GM11168 (cell line): Measurements from ENCODE around the gene LYPD5.
"Not testable (repeated sequence)": the region's sequence is repeated elsewhere in the genome, so short reads cannot be mapped to it uniquely, and the experiment has no call there.

Source experiments
- in situ Hi-C: fragments of 300-500 bp; cut with MboI; formaldehyde crosslinking; loops from one replicate; pipeline ENCODE4 v1.12.0; 2022; ENCODE audit warnings: low sequenced_read_pairs; ENCODE audit not compliant: unreplicated experiment

Gene LYPD5

GRCh38 chr19:43806848-43807247, 4.6 kb upstream of the LYPD5 start:
- in situ Hi-C loops = no loop called here

DNA sequence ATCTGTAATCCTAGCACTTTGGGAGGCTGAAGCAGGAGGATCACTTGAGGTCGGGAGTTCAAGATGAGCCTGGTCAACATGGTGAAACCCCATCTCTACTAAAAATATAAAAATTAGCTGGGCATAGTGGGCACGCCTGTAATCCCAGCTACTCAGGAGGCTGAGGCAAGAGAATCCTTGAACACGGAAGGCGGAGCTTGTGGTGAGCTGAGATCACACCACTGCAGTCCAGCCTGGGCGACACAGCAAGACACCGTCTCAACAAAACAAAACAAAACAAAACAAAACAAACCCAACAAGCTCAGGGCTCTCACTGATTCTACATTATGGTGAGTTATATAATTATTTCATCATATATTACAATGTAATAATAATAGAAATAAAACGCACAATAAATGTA, 4.2 kb upstream of the LYPD5 start:
- in situ Hi-C loops = not testable (repeated sequence)

DNA sequence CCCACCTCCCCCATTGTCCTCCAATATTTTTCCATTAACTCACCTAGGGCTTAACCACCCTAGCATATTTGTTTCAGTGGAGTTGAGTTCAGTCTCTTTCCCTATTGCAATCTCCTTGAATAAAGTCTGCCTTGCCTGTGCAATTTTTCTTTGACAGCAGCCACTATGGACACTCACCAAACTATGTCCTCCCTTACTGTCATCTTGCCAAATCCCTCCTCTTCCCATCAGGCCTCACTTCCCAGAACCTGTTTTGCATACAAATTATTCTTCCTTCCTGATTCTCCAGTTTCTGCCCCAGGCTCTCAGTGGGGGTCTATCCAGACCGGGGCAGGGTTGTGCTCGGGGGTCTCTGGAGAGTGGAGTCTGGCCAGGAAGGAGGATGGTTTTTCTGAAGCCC, 2.2 kb upstream of the LYPD5 start:
- in situ Hi-C loops = no loop called here

DNA sequence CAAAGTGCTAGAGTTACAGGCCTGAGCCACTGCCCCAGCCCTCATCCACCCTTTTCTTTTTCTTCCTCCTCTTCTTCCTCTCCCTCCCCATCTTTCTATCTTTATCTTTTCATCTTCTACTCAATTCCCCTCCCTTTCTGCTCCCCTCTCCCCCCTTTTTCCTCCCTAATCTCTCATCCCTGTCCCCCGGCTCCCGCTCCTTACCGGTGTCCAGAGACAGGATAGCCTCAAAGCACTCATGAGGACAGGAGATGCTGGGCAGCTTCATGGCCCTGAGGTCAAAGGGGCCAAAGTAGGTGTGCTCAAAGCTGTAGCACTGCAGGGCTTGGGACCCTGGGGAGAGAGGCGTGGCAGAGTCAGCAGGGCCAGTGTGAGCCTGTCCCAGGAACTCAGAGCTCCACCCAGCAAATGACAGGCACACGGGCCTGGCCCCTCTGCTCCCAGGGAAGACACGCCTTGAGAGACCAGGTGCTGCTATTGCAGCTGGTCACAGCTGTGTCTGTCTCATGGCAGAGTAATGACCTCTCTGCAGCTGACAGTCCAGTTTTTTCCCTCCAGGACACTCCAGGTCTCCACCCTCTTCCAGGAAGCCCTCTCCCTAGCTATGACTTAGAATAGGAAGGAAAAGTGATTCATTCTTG, 2.6 kb downstream of the LYPD5 start:
- in situ Hi-C loops = no loop called here

GRCh38 chr19:43798546-43799409, 3.5 kb downstream of the LYPD5 start:
- in situ Hi-C loops = no loop called here

DNA sequence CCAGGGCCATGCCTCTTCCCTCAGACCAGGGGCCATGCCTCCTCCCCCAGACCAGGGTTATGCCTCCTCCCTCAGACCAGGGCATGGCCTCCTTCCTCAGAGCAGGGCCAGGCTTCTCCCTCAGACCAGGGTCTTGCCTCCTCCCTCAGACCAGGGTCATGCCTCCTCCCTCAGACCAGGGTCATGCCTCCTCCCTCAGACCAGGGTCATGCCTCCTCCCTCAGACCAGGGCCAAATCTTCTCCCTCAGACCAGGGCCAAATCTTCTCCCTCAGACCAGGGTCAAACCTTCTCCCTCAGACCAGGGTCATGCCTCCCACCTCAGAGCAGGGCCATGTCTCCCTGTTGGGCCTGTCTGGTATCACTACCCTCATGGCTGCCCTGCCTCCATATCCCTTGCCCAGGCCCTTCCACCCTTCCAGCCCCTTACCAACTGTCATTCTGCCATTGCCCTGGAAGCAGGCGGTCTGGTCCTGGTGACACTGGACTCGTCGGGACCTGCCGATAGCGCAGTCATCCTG, 4.2 kb downstream of the LYPD5 start:
- in situ Hi-C loops = no loop called here

GRCh38 chr19:43797556-43797955, 4.7 kb downstream of the LYPD5 start:
- in situ Hi-C loops = no loop called here

DNA sequence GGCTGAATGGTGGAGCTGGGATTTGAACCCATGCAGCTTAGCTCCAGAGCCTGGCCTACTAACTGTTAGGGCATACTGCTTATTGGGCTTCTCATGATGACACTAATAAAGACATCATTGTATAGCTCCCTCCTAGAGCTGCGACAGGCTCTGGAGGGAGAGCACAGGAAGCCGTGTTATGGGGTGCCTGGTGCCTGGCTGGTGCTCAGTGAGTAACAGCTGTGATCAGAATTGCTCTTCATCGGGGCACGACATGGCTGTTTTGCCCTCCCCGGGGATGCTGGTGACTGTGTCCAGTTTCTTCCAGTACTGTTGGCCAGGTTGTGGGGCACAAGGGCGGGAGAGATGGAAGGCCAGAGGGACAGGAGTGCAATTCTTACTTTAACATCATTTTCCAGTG, 5.1 kb downstream of the LYPD5 start:
- in situ Hi-C loops = no loop called here

DNA sequence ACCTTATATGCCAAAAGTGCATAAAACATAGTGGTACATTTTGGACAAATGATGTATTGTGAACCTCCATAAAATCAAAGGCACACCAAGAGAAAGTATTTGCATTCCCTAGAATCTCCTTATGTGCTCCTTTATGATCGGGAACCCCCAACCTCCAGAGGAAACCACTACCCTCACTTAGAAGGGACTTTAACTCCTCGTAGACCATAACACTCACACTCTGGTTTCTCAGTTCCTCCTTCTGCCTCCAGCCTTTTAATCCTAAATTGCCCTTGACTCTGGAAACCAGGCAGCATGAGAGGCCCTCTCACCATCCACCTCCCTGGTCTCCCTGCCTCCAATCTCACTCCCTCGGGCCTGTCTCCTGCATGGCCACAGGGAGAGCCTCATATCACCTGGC, 11.7 kb downstream of the LYPD5 start:
- in situ Hi-C loops = no loop called here

- in situ Hi-C loops = no loop called here
These were observed 13.2 kb downstream of the LYPD5 start for GRCh38 chr19:43789029-43789428.

GRCh38 chr19:43786665-43787064, 15.6 kb downstream of the LYPD5 start:
- in situ Hi-C loops = no loop called here

- in situ Hi-C loops = loop anchor here (5.0 kb wide), 1 partner anchor 38 kb away; no protein-coding TSS in a partner anchor
These were observed 17.1 kb downstream of the LYPD5 start for GRCh38 chr19:43784981-43785808.

GRCh38 chr19:43784241-43784980, 17.8 kb downstream of the LYPD5 start:
- in situ Hi-C loops = loop anchor here (5.0 kb wide), 1 partner anchor 37 kb away; no protein-coding TSS in a partner anchor

- in situ Hi-C loops = loop anchor here (5.0 kb wide), 1 partner anchor 36 kb away; no protein-coding TSS in a partner anchor
These were observed 18.6 kb downstream of the LYPD5 start for GRCh38 chr19:43783636-43784035.

DNA sequence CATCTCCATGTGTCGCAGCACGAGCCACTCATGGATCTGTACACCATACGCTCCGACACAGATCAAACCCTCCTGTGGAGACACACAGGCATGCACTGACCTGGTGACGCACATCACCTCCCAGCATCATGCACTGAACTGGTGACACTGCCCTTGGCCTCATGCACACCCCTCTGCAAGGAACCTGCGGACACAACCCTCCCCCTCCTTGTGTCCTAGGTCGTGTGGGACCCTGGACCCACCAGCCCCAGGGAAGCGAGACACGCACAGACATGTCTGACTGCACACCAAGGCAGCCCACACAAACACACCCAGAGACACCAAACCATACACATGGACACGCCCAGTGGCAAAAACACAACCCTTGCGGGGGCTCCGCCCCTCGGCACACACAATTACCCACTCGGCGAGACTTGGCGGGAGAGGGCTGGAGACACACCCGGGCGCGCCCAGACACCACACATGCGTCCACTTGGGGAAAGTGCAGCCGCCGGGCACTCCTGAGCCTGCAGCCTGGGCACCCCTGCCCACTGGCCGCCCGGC, 19.5 kb downstream of the LYPD5 start:
- in situ Hi-C loops = loop anchor here (5.0 kb wide), 1 partner anchor 35 kb away; no protein-coding TSS in a partner anchor

DNA sequence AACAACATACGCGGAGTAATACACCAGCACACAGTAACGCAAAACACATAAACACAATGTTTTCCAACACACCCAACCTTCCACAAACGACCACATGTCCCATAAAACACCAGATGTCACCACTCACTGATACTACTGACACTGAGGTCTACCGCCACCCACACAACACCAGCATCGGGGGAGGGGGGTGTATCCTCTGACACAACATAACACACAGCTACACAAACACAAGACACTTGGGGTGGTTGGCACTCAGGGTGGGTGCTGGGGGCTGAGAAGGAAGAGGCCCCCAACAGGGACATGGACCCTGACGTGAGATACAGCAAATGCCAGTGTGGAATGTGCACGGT, 20.0 kb downstream of the LYPD5 start:
- in situ Hi-C loops = loop anchor here (5.0 kb wide), 1 partner anchor 35 kb away; no protein-coding TSS in a partner anchor

- in situ Hi-C loops = loop anchor here (5.0 kb wide), 1 partner anchor 34 kb away; no protein-coding TSS in a partner anchor
These were observed 20.5 kb downstream of the LYPD5 start for GRCh38 chr19:43781630-43782310.

- in situ Hi-C loops = loop anchor here (5.0 kb wide), 1 partner anchor 34 kb away; no protein-coding TSS in a partner anchor
These were observed 21.3 kb downstream of the LYPD5 start, which contains the start of gene KCNN4 for GRCh38 chr19:43780706-43781525. TSS of gene KCNN4 (minus strand) at chr19:43780973. CDS start at chr19:43780861, 112 bp downstream.
